Measurements from ENCODE around the gene MT3.

The MT3 gene

DNA sequence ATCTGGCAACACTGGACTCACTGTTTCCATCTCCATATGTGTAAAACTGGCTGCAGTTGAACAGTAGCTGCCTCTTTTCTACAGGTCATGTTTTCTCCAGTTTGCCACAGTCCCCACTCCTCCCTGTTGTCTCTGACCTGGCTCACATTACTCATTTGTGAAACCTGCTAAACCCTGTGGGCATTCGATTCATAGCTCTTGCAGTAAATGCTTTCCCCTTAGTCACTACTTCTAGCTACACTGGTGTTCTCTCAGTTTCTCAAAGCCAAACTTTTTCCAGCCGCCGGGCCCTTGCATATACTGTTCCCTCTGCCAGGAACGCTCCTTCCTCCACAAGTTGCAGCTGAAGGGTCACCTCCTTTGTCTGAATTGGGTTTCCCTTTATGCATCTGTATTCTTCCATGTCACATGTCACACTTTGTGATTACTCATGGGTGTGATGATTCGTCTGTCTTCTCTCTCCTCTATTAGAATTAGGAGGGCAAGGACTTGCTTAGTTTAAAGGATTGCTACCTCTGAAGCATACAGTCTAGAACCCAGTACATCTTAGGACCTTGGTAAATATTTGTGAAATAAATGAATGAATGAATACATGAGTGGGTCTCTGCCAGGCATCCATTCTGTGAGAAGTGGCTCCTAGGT, 39.5 kb upstream of the MT3 start:
- Histone ChIP-seq H3K27ac (replicated peaks) (no peak overlapping the region), H3K27me3 (ENCODE audit: insufficient read depth, poor library complexity, severe bottlenecking) (no peaks in the 10 kb centered on the region), H3K4me3 (replicated peaks; ENCODE audit: insufficient read depth, low read length) (no peak overlapping the region)
- no peak for DNase-seq (ENCODE audit: low read depth in 1 of 2, low spot score in 1 of 2)
- TF ChIP-seq SPI1 (IDR thresholded peaks at IDR 0.05; ENCODE audit: borderline replicate concordance, low read depth), result no peak
- TF ChIP-seq, protein P1, sequence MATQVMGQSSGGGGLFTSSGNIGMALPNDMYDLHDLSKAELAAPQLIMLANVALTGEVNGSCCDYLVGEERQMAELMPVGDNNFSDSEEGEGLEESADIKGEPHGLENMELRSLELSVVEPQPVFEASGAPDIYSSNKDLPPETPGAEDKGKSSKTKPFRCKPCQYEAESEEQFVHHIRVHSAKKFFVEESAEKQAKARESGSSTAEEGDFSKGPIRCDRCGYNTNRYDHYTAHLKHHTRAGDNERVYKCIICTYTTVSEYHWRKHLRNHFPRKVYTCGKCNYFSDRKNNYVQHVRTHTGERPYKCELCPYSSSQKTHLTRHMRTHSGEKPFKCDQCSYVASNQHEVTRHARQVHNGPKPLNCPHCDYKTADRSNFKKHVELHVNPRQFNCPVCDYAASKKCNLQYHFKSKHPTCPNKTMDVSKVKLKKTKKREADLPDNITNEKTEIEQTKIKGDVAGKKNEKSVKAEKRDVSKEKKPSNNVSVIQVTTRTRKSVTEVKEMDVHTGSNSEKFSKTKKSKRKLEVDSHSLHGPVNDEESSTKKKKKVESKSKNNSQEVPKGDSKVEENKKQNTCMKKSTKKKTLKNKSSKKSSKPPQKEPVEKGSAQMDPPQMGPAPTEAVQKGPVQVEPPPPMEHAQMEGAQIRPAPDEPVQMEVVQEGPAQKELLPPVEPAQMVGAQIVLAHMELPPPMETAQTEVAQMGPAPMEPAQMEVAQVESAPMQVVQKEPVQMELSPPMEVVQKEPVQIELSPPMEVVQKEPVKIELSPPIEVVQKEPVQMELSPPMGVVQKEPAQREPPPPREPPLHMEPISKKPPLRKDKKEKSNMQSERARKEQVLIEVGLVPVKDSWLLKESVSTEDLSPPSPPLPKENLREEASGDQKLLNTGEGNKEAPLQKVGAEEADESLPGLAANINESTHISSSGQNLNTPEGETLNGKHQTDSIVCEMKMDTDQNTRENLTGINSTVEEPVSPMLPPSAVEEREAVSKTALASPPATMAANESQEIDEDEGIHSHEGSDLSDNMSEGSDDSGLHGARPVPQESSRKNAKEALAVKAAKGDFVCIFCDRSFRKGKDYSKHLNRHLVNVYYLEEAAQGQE (IDR thresholded peaks at IDR 0.05; ENCODE audit: insufficient replicate concordance, low read depth), result no peak
- TF ChIP-seq GABPA (IDR thresholded peaks at IDR 0.05; ENCODE audit: low read depth), result no peak
- TF ChIP-seq, protein P2, sequence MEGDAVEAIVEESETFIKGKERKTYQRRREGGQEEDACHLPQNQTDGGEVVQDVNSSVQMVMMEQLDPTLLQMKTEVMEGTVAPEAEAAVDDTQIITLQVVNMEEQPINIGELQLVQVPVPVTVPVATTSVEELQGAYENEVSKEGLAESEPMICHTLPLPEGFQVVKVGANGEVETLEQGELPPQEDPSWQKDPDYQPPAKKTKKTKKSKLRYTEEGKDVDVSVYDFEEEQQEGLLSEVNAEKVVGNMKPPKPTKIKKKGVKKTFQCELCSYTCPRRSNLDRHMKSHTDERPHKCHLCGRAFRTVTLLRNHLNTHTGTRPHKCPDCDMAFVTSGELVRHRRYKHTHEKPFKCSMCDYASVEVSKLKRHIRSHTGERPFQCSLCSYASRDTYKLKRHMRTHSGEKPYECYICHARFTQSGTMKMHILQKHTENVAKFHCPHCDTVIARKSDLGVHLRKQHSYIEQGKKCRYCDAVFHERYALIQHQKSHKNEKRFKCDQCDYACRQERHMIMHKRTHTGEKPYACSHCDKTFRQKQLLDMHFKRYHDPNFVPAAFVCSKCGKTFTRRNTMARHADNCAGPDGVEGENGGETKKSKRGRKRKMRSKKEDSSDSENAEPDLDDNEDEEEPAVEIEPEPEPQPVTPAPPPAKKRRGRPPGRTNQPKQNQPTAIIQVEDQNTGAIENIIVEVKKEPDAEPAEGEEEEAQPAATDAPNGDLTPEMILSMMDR (IDR thresholded peaks at IDR 0.05; ENCODE audit: insufficient read depth, low read length), result no peak
- TF ChIP-seq POLR2AphosphoS5 (IDR thresholded peaks at IDR 0.05; ENCODE audit: low read depth), result no peak

DNA sequence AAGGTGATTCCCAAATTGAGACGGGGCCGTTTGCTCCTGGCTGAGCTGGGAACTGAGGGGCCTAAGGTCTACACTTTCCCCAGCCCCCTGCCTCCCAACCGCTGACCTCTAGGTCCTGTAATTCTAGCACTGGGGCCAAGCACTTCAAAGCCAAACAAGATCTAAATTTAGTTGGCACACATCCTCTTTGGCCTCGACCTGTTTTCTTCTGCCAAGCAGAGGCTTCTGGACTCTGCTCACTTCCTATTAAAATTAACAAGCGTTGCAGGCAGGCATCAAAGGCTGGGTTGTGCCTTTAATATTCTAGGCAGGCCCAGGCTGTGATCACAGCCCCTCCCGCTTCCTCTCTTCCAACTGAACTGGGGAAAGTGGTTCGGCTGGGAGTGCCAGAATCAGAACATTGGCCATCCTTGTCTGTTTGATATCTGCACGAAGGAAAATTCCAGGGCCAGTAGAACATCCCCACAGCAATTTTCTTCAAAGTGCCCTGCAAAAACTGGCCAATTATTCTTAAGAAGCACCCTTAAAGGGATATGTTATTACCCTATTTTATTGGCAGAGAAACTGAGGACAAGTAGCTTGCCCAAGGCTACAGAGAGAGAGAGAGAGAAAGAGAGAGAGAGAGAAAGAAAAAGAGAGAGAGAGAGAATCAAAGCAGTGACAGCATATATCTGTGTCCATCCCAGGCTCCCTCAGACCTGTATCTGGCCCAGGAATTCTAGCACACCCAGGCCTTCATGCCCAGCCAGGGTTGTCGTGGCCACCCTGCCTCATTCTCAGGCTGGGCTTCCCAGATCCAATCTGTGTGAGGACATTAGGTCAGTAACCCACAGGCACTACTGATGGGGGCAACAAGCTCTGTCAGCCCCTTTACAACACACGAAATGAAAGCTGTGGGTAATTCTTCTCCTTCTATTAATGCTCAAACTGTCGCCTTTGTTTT, 37.3 kb upstream of the MT3 start:
- H3K4me3 ChIP-seq (replicated peaks; ENCODE audit: insufficient read depth, low read length), result no peak overlapping the region
- no peak overlapping the region for H3K27ac ChIP-seq (replicated peaks)
- H3K27me3 ChIP-seq (ENCODE audit: insufficient read depth, poor library complexity, severe bottlenecking), result peaks cover 2% of the 10 kb centered on the region
- DNase-seq (ENCODE audit: low read depth in 1 of 2, low spot score in 1 of 2), result peak in 1 of 2 experiments; percentile 4
- TF ChIP-seq, protein P1 (IDR thresholded peaks at IDR 0.05; ENCODE audit: insufficient replicate concordance, low read depth), result no peak
- TF ChIP-seq, protein P2 (IDR thresholded peaks at IDR 0.05; ENCODE audit: insufficient read depth, low read length), result no peak
- TF ChIP-seq POLR2AphosphoS5 (IDR thresholded peaks at IDR 0.05; ENCODE audit: low read depth) (no peak), SPI1 (IDR thresholded peaks at IDR 0.05; ENCODE audit: borderline replicate concordance, low read depth) (no peak), GABPA (IDR thresholded peaks at IDR 0.05; ENCODE audit: low read depth) (no peak)

DNA sequence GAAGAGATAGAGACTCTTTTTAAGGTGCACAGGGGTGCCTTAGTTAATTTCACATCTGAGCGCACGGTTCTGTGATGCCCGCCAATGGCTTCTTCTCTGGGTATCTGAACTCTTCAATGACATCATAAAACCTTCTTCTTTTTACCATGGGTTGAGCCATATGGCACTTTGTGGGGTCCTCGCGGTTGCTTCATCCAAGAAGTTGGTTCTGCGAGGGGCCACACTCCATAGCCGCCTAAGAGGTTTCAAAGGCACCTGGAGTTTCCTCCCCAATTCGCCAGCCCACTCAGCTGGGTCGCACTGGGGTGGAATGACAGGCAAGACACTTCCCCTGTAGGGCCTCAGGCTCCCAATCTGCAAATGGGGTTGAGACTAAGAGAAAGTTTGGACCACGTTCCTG, 34.9 kb upstream of the MT3 start:
- TF ChIP-seq POLR2AphosphoS5 (IDR thresholded peaks at IDR 0.05; ENCODE audit: low read depth) (no peak), SPI1 (IDR thresholded peaks at IDR 0.05; ENCODE audit: borderline replicate concordance, low read depth) (no peak)
- H3K27me3 ChIP-seq (ENCODE audit: insufficient read depth, poor library complexity, severe bottlenecking), result peaks cover 2% of the 10 kb centered on the region
- H3K4me3 ChIP-seq (replicated peaks; ENCODE audit: insufficient read depth, low read length), result no peak overlapping the region
- DNase-seq (ENCODE audit: low read depth in 1 of 2, low spot score in 1 of 2), result no peak
- H3K27ac ChIP-seq (replicated peaks), result no peak overlapping the region

DNA sequence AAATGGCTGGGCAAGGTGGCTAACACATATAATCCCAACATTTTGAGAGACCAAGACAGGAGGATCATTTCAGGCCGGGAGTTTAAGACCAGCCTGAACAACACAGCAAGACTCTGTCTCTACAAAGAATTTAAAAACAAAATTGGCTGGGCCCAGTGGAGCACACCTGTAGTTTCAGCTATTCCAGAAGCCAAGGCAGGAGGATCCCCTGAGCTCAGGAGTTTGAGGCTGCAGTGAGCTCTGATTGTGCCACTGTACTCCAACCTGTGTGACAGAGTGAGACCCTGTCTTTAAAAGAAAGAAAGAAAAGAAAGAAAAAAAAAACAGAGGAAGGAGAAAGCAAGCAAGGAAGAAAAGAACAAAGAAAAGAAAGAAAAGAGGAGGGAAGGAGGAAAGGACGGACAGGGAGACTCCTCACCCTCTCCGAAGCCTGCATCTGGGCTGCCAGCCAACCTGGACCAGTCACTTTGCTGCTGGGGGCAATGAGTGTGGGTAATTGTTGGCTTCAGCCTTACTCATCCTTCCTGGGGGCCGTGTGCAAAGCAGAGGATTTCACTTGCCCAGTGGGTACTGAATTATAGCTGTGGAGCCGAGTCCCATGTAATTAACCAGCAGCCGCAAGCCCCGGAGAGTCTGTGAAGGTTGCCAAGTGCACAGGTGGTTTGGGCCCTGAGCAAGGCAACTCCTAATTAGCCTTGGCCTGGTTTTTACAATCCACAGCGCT, 31.1 kb upstream of the MT3 start:
- TF ChIP-seq, protein P1 (IDR thresholded peaks at IDR 0.05; ENCODE audit: insufficient replicate concordance, low read depth), result no peak
- TF ChIP-seq, protein P2 (IDR thresholded peaks at IDR 0.05; ENCODE audit: insufficient read depth, low read length), result no peak
- TF ChIP-seq SPI1 (IDR thresholded peaks at IDR 0.05; ENCODE audit: borderline replicate concordance, low read depth), result no peak
- no peak for TF ChIP-seq POLR2AphosphoS5 (IDR thresholded peaks at IDR 0.05; ENCODE audit: low read depth)
- TF ChIP-seq GABPA (IDR thresholded peaks at IDR 0.05; ENCODE audit: low read depth), result no peak
- H3K27me3 ChIP-seq (ENCODE audit: insufficient read depth, poor library complexity, severe bottlenecking), result peaks cover 2% of the 10 kb centered on the region
- H3K27ac ChIP-seq (replicated peaks), result no peak overlapping the region
- H3K4me3 ChIP-seq (replicated peaks; ENCODE audit: insufficient read depth, low read length), result no peak overlapping the region
- no peak for DNase-seq (ENCODE audit: low read depth in 1 of 2, low spot score in 1 of 2)
